ENCODE measurements around the gene ERP29. TPM values are rescaled to one million over a fixed set of nuclear protein-coding genes. Genes with fewer than 3 reads are reported as not detected.
A peak's percentile ranks its signal among the peaks of the same experiment; 100 is the strongest.

The ERP29 gene
- total and polyA plus RNA-seq, 4 donors, result 41.0 to 130 (median 102) TPM

GRCh38 chr12:112011685-112012084 lies 1.5 kb upstream of the ERP29 start:
- no peak for DNase-seq (ENCODE audit: low read depth in 4 of 6, low spot score in 6 of 6)
- Histone ChIP-seq H3K36me3 (ENCODE audit: control insufficient read depth, insufficient read depth, low read length) (peaks cover 10% of the 10 kb centered on the region), H3K27ac (ENCODE audit: low read depth, low read length) (no peak overlapping the region), H3K27me3 (ENCODE audit: control insufficient read depth, insufficient read depth, low read length) (no peaks in the 10 kb centered on the region), H3K4me3 (ENCODE audit: low read depth, low read length) (no peak overlapping the region), H3K4me1 (ENCODE audit: control insufficient read depth, insufficient read depth, low read length) (peaks cover 30% of the 10 kb centered on the region), H3K9me3 (ENCODE audit: control insufficient read depth, insufficient read depth, low read length) (no peaks in the 10 kb centered on the region)
- WGBS (ENCODE audit: insufficient coverage), result 91% methylated on average over 7 of the region's 8 CpGs

- H3K9me3 ChIP-seq (ENCODE audit: control insufficient read depth, insufficient read depth, low read length), result no peaks in the 10 kb centered on the region
- H3K4me3 ChIP-seq (ENCODE audit: low read depth, low read length), result peak overlapping the region; percentile 97
- peak; percentile 20 to 90 (median 44) for DNase-seq (ENCODE audit: low read depth in 4 of 6, low spot score in 6 of 6)
- H3K36me3 ChIP-seq (ENCODE audit: control insufficient read depth, insufficient read depth, low read length), result peaks cover 15% of the 10 kb centered on the region
- H3K4me1 ChIP-seq (ENCODE audit: control insufficient read depth, insufficient read depth, low read length), result peaks cover 30% of the 10 kb centered on the region
- no peaks in the 10 kb centered on the region for H3K27me3 ChIP-seq (ENCODE audit: control insufficient read depth, insufficient read depth, low read length)
- WGBS (ENCODE audit: insufficient coverage), result 1% methylated on average over 53 of the region's 54 CpGs
- peak overlapping the region; percentile 92 for H3K27ac ChIP-seq (ENCODE audit: low read depth, low read length)
Measured at GRCh38 chr12:112013601-112014402, 576 bp downstream of the ERP29 start.

GRCh38 chr12:112015938-112016337 lies 2.7 kb downstream of the ERP29 start:
- DNase-seq (ENCODE audit: low read depth in 4 of 6, low spot score in 6 of 6), result no peak
- Histone ChIP-seq H3K27me3 (ENCODE audit: control insufficient read depth, insufficient read depth, low read length) (no peaks in the 10 kb centered on the region), H3K9me3 (ENCODE audit: control insufficient read depth, insufficient read depth, low read length) (no peaks in the 10 kb centered on the region), H3K4me1 (ENCODE audit: control insufficient read depth, insufficient read depth, low read length) (peaks cover 26% of the 10 kb centered on the region), H3K4me3 (ENCODE audit: low read depth, low read length) (no peak overlapping the region), H3K27ac (ENCODE audit: low read depth, low read length) (no peak overlapping the region), H3K36me3 (ENCODE audit: control insufficient read depth, insufficient read depth, low read length) (peaks cover 27% of the 10 kb centered on the region)
- WGBS (ENCODE audit: insufficient coverage), result 96% methylated on average over 4 of the region's 6 CpGs

GRCh38 chr12:112017041-112017440 lies 3.8 kb downstream of the ERP29 start:
- no peak for DNase-seq (ENCODE audit: low read depth in 4 of 6, low spot score in 6 of 6)
- H3K27ac ChIP-seq (ENCODE audit: low read depth, low read length), result no peak overlapping the region
- H3K4me3 ChIP-seq (ENCODE audit: low read depth, low read length), result no peak overlapping the region
- peaks cover 34% of the 10 kb centered on the region for H3K36me3 ChIP-seq (ENCODE audit: control insufficient read depth, insufficient read depth, low read length)
- peaks cover 18% of the 10 kb centered on the region for H3K4me1 ChIP-seq (ENCODE audit: control insufficient read depth, insufficient read depth, low read length)
- WGBS (ENCODE audit: insufficient coverage), result no CpG with 5 or more reads among the region's 1 CpG
- H3K9me3 ChIP-seq (ENCODE audit: control insufficient read depth, insufficient read depth, low read length), result no peaks in the 10 kb centered on the region
- H3K27me3 ChIP-seq (ENCODE audit: control insufficient read depth, insufficient read depth, low read length), result no peaks in the 10 kb centered on the region

- Histone ChIP-seq H3K36me3 (ENCODE audit: control insufficient read depth, insufficient read depth, low read length) (peaks cover 40% of the 10 kb centered on the region), H3K27me3 (ENCODE audit: control insufficient read depth, insufficient read depth, low read length) (no peaks in the 10 kb centered on the region), H3K4me3 (ENCODE audit: low read depth, low read length) (no peak overlapping the region), H3K9me3 (ENCODE audit: control insufficient read depth, insufficient read depth, low read length) (no peaks in the 10 kb centered on the region), H3K4me1 (ENCODE audit: control insufficient read depth, insufficient read depth, low read length) (peaks cover 10% of the 10 kb centered on the region), H3K27ac (ENCODE audit: low read depth, low read length) (no peak overlapping the region)
- DNase-seq (ENCODE audit: low read depth in 4 of 6, low spot score in 6 of 6), result no peak
- WGBS (ENCODE audit: insufficient coverage), result no CpG with 5 or more reads among the region's 2 CpGs
Measured at GRCh38 chr12:112018571-112019237, 5.5 kb downstream of the ERP29 start.

GRCh38 chr12:112020947-112021457 lies 7.8 kb downstream of the ERP29 start:
- WGBS (ENCODE audit: insufficient coverage), result 92% methylated on average over 6 of the region's 8 CpGs
- no peak overlapping the region for H3K27ac ChIP-seq (ENCODE audit: low read depth, low read length)
- H3K9me3 ChIP-seq (ENCODE audit: control insufficient read depth, insufficient read depth, low read length), result no peaks in the 10 kb centered on the region
- H3K36me3 ChIP-seq (ENCODE audit: control insufficient read depth, insufficient read depth, low read length), result peaks cover 44% of the 10 kb centered on the region
- DNase-seq (ENCODE audit: low read depth in 4 of 6, low spot score in 6 of 6), result no peak
- no peaks in the 10 kb centered on the region for H3K27me3 ChIP-seq (ENCODE audit: control insufficient read depth, insufficient read depth, low read length)
- no peak overlapping the region for H3K4me3 ChIP-seq (ENCODE audit: low read depth, low read length)
- no peaks in the 10 kb centered on the region for H3K4me1 ChIP-seq (ENCODE audit: control insufficient read depth, insufficient read depth, low read length)

GRCh38 chr12:112022241-112023016 lies 9.2 kb downstream of the ERP29 start:
- no peak for DNase-seq (ENCODE audit: low read depth in 4 of 6, low spot score in 6 of 6)
- Histone ChIP-seq H3K27ac (ENCODE audit: low read depth, low read length) (no peak overlapping the region), H3K4me3 (ENCODE audit: low read depth, low read length) (no peak overlapping the region), H3K9me3 (ENCODE audit: control insufficient read depth, insufficient read depth, low read length) (no peaks in the 10 kb centered on the region), H3K36me3 (ENCODE audit: control insufficient read depth, insufficient read depth, low read length) (peaks cover 44% of the 10 kb centered on the region), H3K27me3 (ENCODE audit: control insufficient read depth, insufficient read depth, low read length) (no peaks in the 10 kb centered on the region), H3K4me1 (ENCODE audit: control insufficient read depth, insufficient read depth, low read length) (no peaks in the 10 kb centered on the region)
- WGBS (ENCODE audit: insufficient coverage), result 93% methylated on average over 11 of the region's 11 CpGs

- WGBS (ENCODE audit: insufficient coverage), result 92% methylated on average over 2 of the region's 4 CpGs
- DNase-seq (ENCODE audit: low read depth in 4 of 6, low spot score in 6 of 6), result no peak
- Histone ChIP-seq H3K36me3 (ENCODE audit: control insufficient read depth, insufficient read depth, low read length) (peaks cover 39% of the 10 kb centered on the region), H3K4me3 (ENCODE audit: low read depth, low read length) (no peak overlapping the region), H3K9me3 (ENCODE audit: control insufficient read depth, insufficient read depth, low read length) (no peaks in the 10 kb centered on the region), H3K27ac (ENCODE audit: low read depth, low read length) (no peak overlapping the region), H3K27me3 (ENCODE audit: control insufficient read depth, insufficient read depth, low read length) (no peaks in the 10 kb centered on the region), H3K4me1 (ENCODE audit: control insufficient read depth, insufficient read depth, low read length) (no peaks in the 10 kb centered on the region)
Measured at GRCh38 chr12:112023759-112024396, 10.7 kb downstream of the ERP29 start.

GRCh38 chr12:112025808-112026375 lies 12.7 kb downstream of the ERP29 start:
- no peak for DNase-seq (ENCODE audit: low read depth in 4 of 6, low spot score in 6 of 6)
- WGBS (ENCODE audit: insufficient coverage), result 92% methylated on average over 4 of the region's 4 CpGs
- no peaks in the 10 kb centered on the region for H3K27me3 ChIP-seq (ENCODE audit: control insufficient read depth, insufficient read depth, low read length)
- H3K4me1 ChIP-seq (ENCODE audit: control insufficient read depth, insufficient read depth, low read length), result no peaks in the 10 kb centered on the region
- H3K4me3 ChIP-seq (ENCODE audit: low read depth, low read length), result no peak overlapping the region
- H3K9me3 ChIP-seq (ENCODE audit: control insufficient read depth, insufficient read depth, low read length), result no peaks in the 10 kb centered on the region
- H3K27ac ChIP-seq (ENCODE audit: low read depth, low read length), result no peak overlapping the region
- peaks cover 25% of the 10 kb centered on the region for H3K36me3 ChIP-seq (ENCODE audit: control insufficient read depth, insufficient read depth, low read length)

Data from spinal cord (tissue), 10 donors.